ENCODE data around the gene HS6ST2.

The HS6ST2 gene

GRCh38 chrX:132757066-132757623 is 201.3 kb downstream of the HS6ST2 start:
- Mint-ChIP-seq H3K36me3 (no peaks in the 10 kb centered on the region), H3K9me3 (ENCODE audit: low read depth) (no peaks in the 10 kb centered on the region), H3K27ac (no peak overlapping the region), H3K4me3 (no peak overlapping the region), H3K27me3 (no peaks in the 10 kb centered on the region), H3K4me1 (ENCODE audit: low read depth) (no peaks in the 10 kb centered on the region)

- H3K36me3 Mint-ChIP-seq = no peaks in the 10 kb centered on the region
- H3K4me3 Mint-ChIP-seq = no peak overlapping the region
- H3K9me3 Mint-ChIP-seq (ENCODE audit: low read depth) = no peaks in the 10 kb centered on the region
- H3K27me3 Mint-ChIP-seq = no peaks in the 10 kb centered on the region
- H3K4me1 Mint-ChIP-seq (ENCODE audit: low read depth) = no peaks in the 10 kb centered on the region
- H3K27ac Mint-ChIP-seq = no peak overlapping the region
These were observed 202.0 kb downstream of the HS6ST2 start for GRCh38 chrX:132756439-132756838.

GRCh38 chrX:132751063-132751690 is 207.3 kb downstream of the HS6ST2 start:
- Mint-ChIP-seq H3K36me3 (no peaks in the 10 kb centered on the region), H3K4me3 (no peak overlapping the region), H3K27ac (no peak overlapping the region), H3K27me3 (no peaks in the 10 kb centered on the region), H3K4me1 (ENCODE audit: low read depth) (peaks cover 7% of the 10 kb centered on the region), H3K9me3 (ENCODE audit: low read depth) (no peaks in the 10 kb centered on the region)

DNA sequence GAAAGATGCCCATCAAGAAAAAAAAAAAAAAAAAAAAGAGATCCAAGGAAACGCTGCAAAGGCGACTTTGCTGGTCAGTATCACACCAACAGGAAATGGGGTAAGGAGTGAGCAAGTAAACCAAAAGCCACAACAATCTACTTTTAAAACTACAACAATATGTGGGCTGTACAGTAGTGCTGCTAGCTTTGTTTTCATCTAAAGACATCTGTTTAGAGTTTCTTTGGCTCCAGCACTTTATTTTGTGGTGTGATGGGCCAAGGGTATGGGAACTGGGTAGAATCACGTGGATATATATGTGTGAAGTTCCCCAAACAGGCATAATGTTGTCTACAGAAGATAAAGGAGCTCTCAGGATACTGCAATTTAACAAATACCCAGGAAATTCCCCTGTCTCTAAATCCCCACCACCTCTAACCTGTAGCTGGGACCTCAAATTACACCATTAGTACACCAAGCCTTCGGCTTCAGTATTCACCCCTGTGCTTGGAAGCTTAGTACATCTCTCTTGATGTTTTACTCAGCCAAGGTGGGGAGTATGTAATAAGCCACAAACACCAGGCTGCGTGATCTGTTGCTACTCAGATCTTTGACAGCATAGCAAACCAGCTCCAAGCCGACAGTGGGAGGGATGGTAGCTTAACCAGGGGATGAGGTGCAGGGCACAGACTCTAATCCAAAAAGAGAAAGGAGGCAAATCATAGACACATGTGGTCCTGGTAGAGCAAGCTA is 207.9 kb downstream of the HS6ST2 start:
- H3K9me3 Mint-ChIP-seq (ENCODE audit: low read depth) = no peaks in the 10 kb centered on the region
- H3K27me3 Mint-ChIP-seq = no peaks in the 10 kb centered on the region
- H3K36me3 Mint-ChIP-seq = no peaks in the 10 kb centered on the region
- H3K27ac Mint-ChIP-seq = no peak overlapping the region
- peaks cover 7% of the 10 kb centered on the region for H3K4me1 Mint-ChIP-seq (ENCODE audit: low read depth)
- H3K4me3 Mint-ChIP-seq = no peak overlapping the region

DNA sequence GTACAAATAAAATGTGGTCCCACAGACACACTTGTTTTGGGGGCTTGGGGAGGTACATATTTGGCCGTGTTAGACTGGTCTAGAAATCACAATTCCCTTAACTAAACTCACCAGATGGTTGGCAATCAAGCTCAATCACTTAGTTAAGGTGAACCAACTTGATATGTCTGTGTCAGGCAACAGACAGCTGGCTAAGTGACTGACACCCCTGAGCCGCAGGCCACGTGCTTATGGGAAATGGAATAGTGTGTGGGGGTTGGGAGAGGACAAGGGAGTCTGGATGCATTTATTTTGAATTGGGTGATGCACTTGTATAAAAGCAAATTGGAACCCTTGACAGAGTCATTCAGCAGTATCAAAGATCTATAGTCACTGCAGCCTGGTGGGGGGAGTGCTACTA is 209.0 kb downstream of the HS6ST2 start:
- Mint-ChIP-seq H3K4me1 (ENCODE audit: low read depth) (peaks cover 9% of the 10 kb centered on the region), H3K4me3 (no peak overlapping the region), H3K27me3 (no peaks in the 10 kb centered on the region), H3K36me3 (no peaks in the 10 kb centered on the region), H3K27ac (no peak overlapping the region), H3K9me3 (ENCODE audit: low read depth) (no peaks in the 10 kb centered on the region)

DNA sequence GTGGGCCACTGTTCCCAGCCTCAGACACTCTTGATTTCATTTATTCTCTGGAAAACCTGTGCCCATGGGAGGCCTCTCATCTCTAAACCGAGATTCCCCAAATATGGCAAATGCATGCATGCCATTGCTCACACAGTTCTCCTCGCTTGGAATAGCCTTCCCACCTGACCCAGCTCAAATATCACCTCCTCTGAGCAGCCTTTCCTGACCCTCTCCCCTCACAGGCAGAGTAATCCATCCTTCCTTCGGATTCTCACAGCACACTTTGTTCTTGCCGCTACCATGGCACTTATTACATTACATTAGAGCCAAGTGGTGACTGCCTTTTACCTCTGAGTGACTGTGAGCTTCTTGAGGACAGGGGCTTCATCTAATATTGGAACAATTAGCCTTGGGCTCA is 209.5 kb downstream of the HS6ST2 start:
- no peaks in the 10 kb centered on the region for H3K36me3 Mint-ChIP-seq
- no peaks in the 10 kb centered on the region for H3K9me3 Mint-ChIP-seq (ENCODE audit: low read depth)
- H3K4me1 Mint-ChIP-seq (ENCODE audit: low read depth) = peaks cover 9% of the 10 kb centered on the region
- H3K27ac Mint-ChIP-seq = no peak overlapping the region
- no peaks in the 10 kb centered on the region for H3K27me3 Mint-ChIP-seq
- H3K4me3 Mint-ChIP-seq = no peak overlapping the region

DNA sequence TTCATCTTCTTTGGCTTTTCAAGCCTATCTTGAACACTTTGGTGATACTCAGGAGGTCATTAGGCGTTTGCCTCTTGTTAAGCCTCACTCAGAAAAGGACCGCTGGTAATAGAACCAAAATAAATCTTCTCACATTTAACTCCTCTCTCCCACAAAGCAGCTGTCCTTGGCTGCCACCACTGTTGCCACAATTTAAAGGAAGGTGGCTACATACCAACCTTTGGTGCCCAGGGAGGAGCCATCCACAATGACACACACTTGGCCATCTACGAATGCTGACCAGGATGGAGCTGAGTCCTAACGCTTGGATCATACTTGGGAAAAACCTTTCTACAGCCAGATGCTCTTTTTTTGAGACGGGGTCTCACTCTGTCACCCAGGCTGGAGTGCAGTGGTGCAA is 210.2 kb downstream of the HS6ST2 start:
- Mint-ChIP-seq H3K36me3 (no peaks in the 10 kb centered on the region), H3K4me3 (no peak overlapping the region), H3K9me3 (ENCODE audit: low read depth) (no peaks in the 10 kb centered on the region), H3K27me3 (no peaks in the 10 kb centered on the region), H3K27ac (no peak overlapping the region), H3K4me1 (ENCODE audit: low read depth) (peaks cover 9% of the 10 kb centered on the region)

GRCh38 chrX:132745593-132745992 is 212.8 kb downstream of the HS6ST2 start:
- H3K27me3 Mint-ChIP-seq = no peaks in the 10 kb centered on the region
- H3K27ac Mint-ChIP-seq = no peak overlapping the region
- peaks cover 6% of the 10 kb centered on the region for H3K4me1 Mint-ChIP-seq (ENCODE audit: low read depth)

GRCh38 chrX:132744470-132744869 is 214.0 kb downstream of the HS6ST2 start:
- Mint-ChIP-seq H3K9me3 (ENCODE audit: low read depth) (no peaks in the 10 kb centered on the region), H3K4me3 (no peak overlapping the region), H3K4me1 (ENCODE audit: low read depth) (peaks cover 2% of the 10 kb centered on the region), H3K27me3 (no peaks in the 10 kb centered on the region), H3K36me3 (no peaks in the 10 kb centered on the region), H3K27ac (no peak overlapping the region)

More at GRCh38 chrX:132745593-132745992, 212.8 kb downstream of the HS6ST2 start:
- Mint-ChIP-seq H3K36me3 (no peaks in the 10 kb centered on the region), H3K9me3 (ENCODE audit: low read depth) (no peaks in the 10 kb centered on the region), H3K4me3 (no peak overlapping the region)

- Mint-ChIP-seq H3K36me3 (no peaks in the 10 kb centered on the region), H3K9me3 (ENCODE audit: low read depth) (no peaks in the 10 kb centered on the region), H3K4me3 (no peak overlapping the region), H3K27ac (no peak overlapping the region), H3K27me3 (no peaks in the 10 kb centered on the region), H3K4me1 (ENCODE audit: low read depth) (peaks cover 12% of the 10 kb centered on the region)
These were observed 215.3 kb downstream of the HS6ST2 start for GRCh38 chrX:132743086-132743485.

DNA sequence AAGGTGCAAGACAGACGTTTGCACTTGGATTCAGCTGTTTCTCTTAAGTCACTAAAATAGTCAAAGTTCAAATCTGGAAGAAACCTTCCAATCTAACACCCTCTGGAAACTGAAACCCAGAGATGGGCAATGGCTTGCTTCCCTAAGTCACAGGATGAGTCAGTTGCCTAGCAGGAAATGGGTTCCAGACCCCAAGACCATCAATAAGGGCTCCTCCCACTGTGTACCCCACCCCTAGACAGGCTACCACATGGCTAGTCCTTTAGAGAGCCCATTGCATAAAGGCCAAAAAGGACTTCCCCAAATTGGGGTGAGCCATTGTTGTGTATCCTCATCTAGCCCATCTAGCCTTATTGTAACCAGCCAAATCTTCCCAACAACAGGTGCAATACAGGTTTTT is 216.2 kb downstream of the HS6ST2 start:
- Mint-ChIP-seq H3K4me1 (ENCODE audit: low read depth) (peaks cover 19% of the 10 kb centered on the region), H3K36me3 (no peaks in the 10 kb centered on the region)

GRCh38 chrX:132741689-132742088 is 216.7 kb downstream of the HS6ST2 start:
- H3K27ac Mint-ChIP-seq = no peak overlapping the region
- no peaks in the 10 kb centered on the region for H3K9me3 Mint-ChIP-seq (ENCODE audit: low read depth)
- H3K36me3 Mint-ChIP-seq = no peaks in the 10 kb centered on the region
- no peaks in the 10 kb centered on the region for H3K27me3 Mint-ChIP-seq
- H3K4me1 Mint-ChIP-seq (ENCODE audit: low read depth) = peaks cover 22% of the 10 kb centered on the region
- H3K4me3 Mint-ChIP-seq = no peak overlapping the region

More for the DNA sequence above, 216.2 kb downstream of the HS6ST2 start:
- Mint-ChIP-seq H3K9me3 (ENCODE audit: low read depth) (no peaks in the 10 kb centered on the region), H3K27me3 (no peaks in the 10 kb centered on the region), H3K27ac (no peak overlapping the region), H3K4me3 (no peak overlapping the region)

DNA sequence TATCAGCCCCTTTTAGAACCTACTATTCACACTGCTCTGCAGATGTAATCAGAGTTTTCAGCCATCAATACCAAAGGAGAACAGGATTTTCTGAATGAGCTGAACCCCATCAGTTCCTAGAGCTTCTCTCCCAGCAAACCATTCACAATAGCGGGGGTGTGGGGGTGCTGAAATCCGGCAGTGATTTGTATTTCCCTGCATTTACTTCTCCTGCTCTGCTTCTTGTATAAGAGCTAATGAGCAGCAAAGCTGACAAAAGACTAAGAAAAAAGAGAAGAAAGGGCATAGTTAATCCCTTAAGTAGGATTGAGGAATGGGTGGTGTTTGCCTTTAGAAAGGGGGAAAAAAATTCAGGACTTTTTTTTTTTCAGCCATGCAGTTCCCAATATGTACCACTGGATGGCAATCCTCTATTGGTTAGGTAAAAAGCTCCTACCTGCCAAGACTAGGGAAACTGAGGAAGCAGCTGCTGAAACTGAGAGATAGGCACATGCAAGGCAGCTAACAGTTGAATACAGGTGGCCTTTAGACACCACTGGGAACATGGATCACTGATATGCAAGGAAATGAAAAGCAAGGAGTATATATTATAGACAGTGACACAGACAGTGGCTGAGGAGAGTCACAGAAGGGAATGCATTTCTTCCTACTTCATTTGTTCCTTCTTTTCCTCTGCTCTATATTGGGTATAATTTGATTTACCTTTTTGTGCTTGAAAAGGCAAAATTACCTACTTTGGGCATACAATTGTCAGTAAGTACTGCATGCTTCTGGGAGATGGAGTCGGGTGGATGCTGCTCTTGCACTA is 217.9 kb downstream of the HS6ST2 start:
- Mint-ChIP-seq H3K27ac (no peak overlapping the region), H3K27me3 (no peaks in the 10 kb centered on the region), H3K36me3 (no peaks in the 10 kb centered on the region), H3K4me1 (ENCODE audit: low read depth) (peaks cover 23% of the 10 kb centered on the region), H3K9me3 (ENCODE audit: low read depth) (no peaks in the 10 kb centered on the region), H3K4me3 (no peak overlapping the region)

DNA sequence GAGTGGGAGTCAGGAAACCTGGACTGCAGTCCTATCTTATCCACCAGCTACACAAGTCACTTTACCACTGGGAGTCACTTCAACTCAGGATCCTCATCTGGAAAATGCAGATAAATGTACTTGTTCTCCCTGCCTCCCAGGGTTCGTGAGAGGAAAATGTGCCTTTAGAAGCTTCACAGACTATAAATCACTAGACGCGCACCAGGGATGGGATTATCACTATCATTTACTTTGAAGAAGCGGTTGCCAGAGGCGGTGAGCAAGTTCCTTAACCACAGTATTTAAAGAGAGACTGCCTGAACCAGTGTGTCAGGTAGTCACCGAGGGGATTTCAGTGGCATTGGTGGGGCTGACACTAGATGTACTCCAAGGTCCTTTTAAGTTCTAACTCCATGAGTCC is 219.5 kb downstream of the HS6ST2 start:
- H3K4me1 Mint-ChIP-seq (ENCODE audit: low read depth) = peaks cover 21% of the 10 kb centered on the region
- H3K4me3 Mint-ChIP-seq = no peak overlapping the region
- H3K27ac Mint-ChIP-seq = no peak overlapping the region
- no peaks in the 10 kb centered on the region for H3K27me3 Mint-ChIP-seq
- H3K36me3 Mint-ChIP-seq = no peaks in the 10 kb centered on the region
- no peaks in the 10 kb centered on the region for H3K9me3 Mint-ChIP-seq (ENCODE audit: low read depth)

- Mint-ChIP-seq H3K9me3 (ENCODE audit: low read depth) (no peaks in the 10 kb centered on the region), H3K27ac (no peak overlapping the region), H3K36me3 (no peaks in the 10 kb centered on the region), H3K27me3 (no peaks in the 10 kb centered on the region), H3K4me1 (ENCODE audit: low read depth) (peaks cover 21% of the 10 kb centered on the region), H3K4me3 (no peak overlapping the region)
These were observed 220.7 kb downstream of the HS6ST2 start for GRCh38 chrX:132737743-132738142.
